NCI-H2029 (cell line): ENCODE measurements around the gene PRRC2B.

ENCODE experiments used
- DNase-seq: peaks from one replicate; lab custom pipeline; 2025; lab: John Stamatoyannopoulos, UW

Gene PRRC2B

GRCh38 chr9:131409458-131409992, 15.6 kb downstream of the PRRC2B start:
- no peak for DNase-seq

- no peak for DNase-seq
These were observed 16.2 kb downstream of the PRRC2B start for GRCh38 chr9:131410044-131410491.

GRCh38 chr9:131411719-131412681, 18.1 kb downstream of the PRRC2B start:
- DNase-seq, result no peak

- DNase-seq, result no peak
These were observed 22.6 kb downstream of the PRRC2B start for GRCh38 chr9:131416509-131416908.

- no peak for DNase-seq
These were observed 23.6 kb downstream of the PRRC2B start for GRCh38 chr9:131417264-131418142.

GRCh38 chr9:131418143-131419025, 24.5 kb downstream of the PRRC2B start:
- peak; percentile 75 for DNase-seq

- no peak for DNase-seq
These were observed 25.2 kb downstream of the PRRC2B start for GRCh38 chr9:131419026-131419614.

GRCh38 chr9:131419716-131420115, 25.8 kb downstream of the PRRC2B start:
- DNase-seq, result no peak

GRCh38 chr9:131420980-131421624, 27.2 kb downstream of the PRRC2B start:
- no peak for DNase-seq

- DNase-seq, result no peak
These were observed 27.8 kb downstream of the PRRC2B start for GRCh38 chr9:131421691-131422090.

GRCh38 chr9:131422241-131422792, 28.4 kb downstream of the PRRC2B start:
- DNase-seq, result peak; percentile 49

- DNase-seq, result peak; percentile 91
These were observed 29.3 kb downstream of the PRRC2B start for GRCh38 chr9:131423171-131423581.

GRCh38 chr9:131426545-131426944, 32.7 kb downstream of the PRRC2B start:
- DNase-seq, result no peak

GRCh38 chr9:131429121-131430012, 35.5 kb downstream of the PRRC2B start:
- DNase-seq, result no peak

GRCh38 chr9:131432050-131432449, 38.2 kb downstream of the PRRC2B start:
- DNase-seq, result no peak

- DNase-seq, result no peak
These were observed 38.9 kb downstream of the PRRC2B start for GRCh38 chr9:131432597-131433301.

GRCh38 chr9:131433302-131433854, 39.5 kb downstream of the PRRC2B start:
- no peak for DNase-seq

- DNase-seq, result no peak
These were observed 40.8 kb downstream of the PRRC2B start for GRCh38 chr9:131434673-131435072.
